A375 (cell line): ENCODE data around the gene ATAD3B. TPM values are rescaled to one million over a fixed set of nuclear protein-coding genes. Genes with fewer than 3 reads are reported as not detected.

Source experiments
- total RNA-seq: library from RNA; depleted of rRNA; stranded (reverse); fragments of >200 nt; shearing (Covaris generic); gene quantifications from 2 replicates; pipeline ENCODE4 v1.2.3, GENCODE V29; 2014; rRNA removed

ATAD3B gene
- total RNA-seq = 52.9 and 59.0 TPM in 2 replicates

GRCh38 chr1:1471389-1472052, at the start of gene ATAD3B:
Gene ATAD3B (plus strand): TSS chr1:1471765. CDS start chr1:1471885, 120 bp downstream.

GRCh38 chr1:1435106-1435903, 36.3 kb upstream of the ATAD3B start, which contains the start of gene VWA1:
Gene VWA1 (plus strand): TSS chr1:1435690. CDS start chr1:1435749, 59 bp downstream.

GRCh38 chr1:1449099-1449739, 22.3 kb upstream of the ATAD3B start, which contains the start of gene ATAD3C:
Gene ATAD3C (plus strand): TSS chr1:1449689. CDS start chr1:1450684, 995 bp downstream.

GRCh38 chr1:1511533-1512285, 40.1 kb downstream of the ATAD3B start, which contains the start of gene ATAD3A:
Gene ATAD3A (plus strand): TSS chr1:1512162. CDS start chr1:1512269, 107 bp downstream.

GRCh38 chr1:1540090-1540817, 68.7 kb downstream of the ATAD3B start, which contains the start of gene TMEM240:
Gene TMEM240 (minus strand): TSS chr1:1540624. CDS start chr1:1540346, 278 bp downstream.

Other genes with a start within 250 kb of the ATAD3B start
- gene SDF4, start 239.8 kb upstream of the ATAD3B start, total RNA-seq = 86.0 and 88.9 TPM in 2 replicates
- gene B3GALT6, start 239.5 kb upstream of the ATAD3B start, total RNA-seq = 28.7 and 31.5 TPM in 2 replicates
- gene C1QTNF12, start 225.0 kb upstream of the ATAD3B start, total RNA-seq = 2.5 and 7.0 TPM in 2 replicates
- 97.6 and 120 TPM in 2 replicates for gene UBE2J2, start 197.9 kb upstream of the ATAD3B start, total RNA-seq
- 1.2 and 2.1 TPM in 2 replicates for gene SCNN1D, start 191.3 kb upstream of the ATAD3B start, total RNA-seq
- 30.1 and 39.1 TPM in 2 replicates for gene ACAP3, start 163.8 kb upstream of the ATAD3B start, total RNA-seq
- gene PUSL1, start 163.2 kb upstream of the ATAD3B start, total RNA-seq = 34.9 and 47.2 TPM in 2 replicates
- 138 and 141 TPM in 2 replicates for gene INTS11, start 147.1 kb upstream of the ATAD3B start, total RNA-seq
- gene CPTP, start 147.0 kb upstream of the ATAD3B start, total RNA-seq = 18.9 and 23.5 TPM in 2 replicates
- gene TAS1R3, start 140.5 kb upstream of the ATAD3B start, total RNA-seq = 0.30 and 0.56 TPM in 2 replicates
- gene DVL1, start 122.3 kb upstream of the ATAD3B start, total RNA-seq = 115 TPM in 2 replicates
- gene MXRA8, start 113.2 kb upstream of the ATAD3B start, total RNA-seq = 0.77 TPM in 1 of 2 replicates, not detected in the other
- gene AURKAIP1, start 96.6 kb upstream of the ATAD3B start, total RNA-seq = 307 and 311 TPM in 2 replicates
- gene CCNL2, start 72.4 kb upstream of the ATAD3B start, total RNA-seq = 221 and 241 TPM in 2 replicates
- 286 and 336 TPM in 2 replicates for gene MRPL20, start 64.5 kb upstream of the ATAD3B start, total RNA-seq
- gene ANKRD65, start 50.5 kb upstream of the ATAD3B start, total RNA-seq = not detected in 2 replicates
- 1.9 and 4.9 TPM in 2 replicates for gene VWA1, start 36.1 kb upstream of the ATAD3B start, total RNA-seq
- gene ATAD3C, start 22.1 kb upstream of the ATAD3B start, total RNA-seq = not detected in 2 replicates
- 102 and 114 TPM in 2 replicates for gene ATAD3A, start 40.4 kb downstream of the ATAD3B start, total RNA-seq
- gene TMEM240, start 68.9 kb downstream of the ATAD3B start, total RNA-seq = 0.27 TPM in 1 of 2 replicates, not detected in the other
- gene SSU72, start 103.1 kb downstream of the ATAD3B start, total RNA-seq = 106 and 107 TPM in 2 replicates
- 3.6 and 6.1 TPM in 2 replicates for gene FNDC10, start 128.4 kb downstream of the ATAD3B start, total RNA-seq
- 56.6 and 59.9 TPM in 2 replicates for gene MIB2, start 143.7 kb downstream of the ATAD3B start, total RNA-seq
- gene MMP23B, start 160.4 kb downstream of the ATAD3B start, total RNA-seq = 0.08 and 1.4 TPM in 2 replicates
- gene CDK11B, start 187.2 kb downstream of the ATAD3B start, total RNA-seq = 21.3 and 22.3 TPM in 2 replicates
- 19.3 and 21.4 TPM in 2 replicates for gene SLC35E2B, start 221.0 kb downstream of the ATAD3B start, total RNA-seq